CD4-positive, alpha-beta memory T cell (primary cell): ENCODE results near the gene PCA3. TPM values are rescaled to one million over a fixed set of nuclear protein-coding genes. Genes with fewer than 3 reads are reported as not detected.

ENCODE experiments used
- polyA plus RNA-seq, 2 donors: library from polyadenylated mRNA; unstranded; fragments of 300-500 nt; fragmentation: Illumina TruSeq; gene quantifications; one replicate each; pipeline ENCODE4 v1.2.3, GENCODE V29; 2021
- total RNA-seq, 2 experiments: library from RNA; stranded (reverse); gene quantifications; one replicate each; pipeline ENCODE4 v1.2.3, GENCODE V29; 2021

Gene PCA3
- total and polyA plus RNA-seq, 4 experiments from 2014 or later = not detected

Other genes starting within 250 kb of the PCA3 start
- gene PRUNE2, start 141.7 kb downstream of the PCA3 start, total RNA-seq = under 1 TPM in 1 of 2 experiments, not detected in 1; 0.22 TPM
- gene PRUNE2, start 141.7 kb downstream of the PCA3 start, polyA plus RNA-seq = under 1 TPM in 1 of 2 donors, not detected in 1; 0.42 TPM